Hepatocyte (in vitro differentiated cells): Measurements from ENCODE around the gene ANKS3.

ENCODE experiments used
- EZH2phosphoT487 ChIP-seq: fragments of 200-600 bp; sonication (generic); IDR thresholded peaks from one replicate; pipeline ENCODE4 v1.6.1; 2018; ENCODE audit warnings: antibody characterized with exemption, mild to moderate bottlenecking, low read depth, moderate library complexity; ENCODE audit not compliant: unreplicated experiment, severe bottlenecking
- TF ChIP-seq, protein P1 (sequence below): fragments of 200-600 bp; sonication (generic); IDR thresholded peaks from 2 replicates; pipeline ENCODE4 v1.5.1; 2016; ENCODE audit warnings: antibody characterized with exemption, mild to moderate bottlenecking; ENCODE audit not compliant: poor library complexity

DNA sequence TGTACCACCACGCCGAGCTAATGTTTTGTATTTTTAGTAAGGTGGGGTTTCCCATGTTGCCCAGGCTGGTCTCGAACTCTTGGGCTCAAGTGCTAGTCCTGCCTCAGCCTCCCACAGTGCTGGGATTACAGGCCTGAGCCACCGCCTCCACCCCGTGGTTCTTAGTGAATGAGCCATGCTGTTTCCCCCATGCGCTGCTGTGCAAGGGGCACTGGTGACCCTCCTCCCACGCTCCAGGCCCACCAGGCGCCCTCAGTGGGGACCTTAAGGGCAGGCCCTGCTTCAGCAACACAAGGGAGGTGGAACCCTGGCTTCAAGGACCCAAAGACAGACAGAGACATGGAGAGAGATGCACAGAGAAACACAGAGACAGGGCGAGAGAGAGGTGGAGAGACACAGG is 56.1 kb downstream of the ANKS3 start:
- TF ChIP-seq, protein P1, sequence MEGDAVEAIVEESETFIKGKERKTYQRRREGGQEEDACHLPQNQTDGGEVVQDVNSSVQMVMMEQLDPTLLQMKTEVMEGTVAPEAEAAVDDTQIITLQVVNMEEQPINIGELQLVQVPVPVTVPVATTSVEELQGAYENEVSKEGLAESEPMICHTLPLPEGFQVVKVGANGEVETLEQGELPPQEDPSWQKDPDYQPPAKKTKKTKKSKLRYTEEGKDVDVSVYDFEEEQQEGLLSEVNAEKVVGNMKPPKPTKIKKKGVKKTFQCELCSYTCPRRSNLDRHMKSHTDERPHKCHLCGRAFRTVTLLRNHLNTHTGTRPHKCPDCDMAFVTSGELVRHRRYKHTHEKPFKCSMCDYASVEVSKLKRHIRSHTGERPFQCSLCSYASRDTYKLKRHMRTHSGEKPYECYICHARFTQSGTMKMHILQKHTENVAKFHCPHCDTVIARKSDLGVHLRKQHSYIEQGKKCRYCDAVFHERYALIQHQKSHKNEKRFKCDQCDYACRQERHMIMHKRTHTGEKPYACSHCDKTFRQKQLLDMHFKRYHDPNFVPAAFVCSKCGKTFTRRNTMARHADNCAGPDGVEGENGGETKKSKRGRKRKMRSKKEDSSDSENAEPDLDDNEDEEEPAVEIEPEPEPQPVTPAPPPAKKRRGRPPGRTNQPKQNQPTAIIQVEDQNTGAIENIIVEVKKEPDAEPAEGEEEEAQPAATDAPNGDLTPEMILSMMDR, result no peak
- TF ChIP-seq EZH2phosphoT487, result no peak
